MM.1S (cell line): Measurements from ENCODE around the gene TEKT2.

Source experiments
- DNase-seq: peaks from one replicate; pipeline ENCODE4 v3.0.0-alpha.2; 2015
- H2AFZ ChIP-seq: fragments of 300-600 bp; sonication (generic); 2 replicates; pipeline ENCODE4 v1.6.0; 2016; ENCODE audit warnings: antibody characterized with exemption, low read length
- H3F3A ChIP-seq: fragments of 300-600 bp; sonication (generic); 2 replicates; pipeline ENCODE4 v1.6.1; 2016; ENCODE audit warnings: mild to moderate bottlenecking, antibody characterized with exemption, low read length, moderate library complexity, mixed read lengths; ENCODE audit not compliant: insufficient read depth
- H3K27ac ChIP-seq: fragments of 300-600 bp; sonication (generic); 2 replicates; pipeline ENCODE4 v1.5.1; 2016; ENCODE audit warnings: mild to moderate bottlenecking, low read length
- H3K27me3 ChIP-seq: fragments of 300-600 bp; sonication (generic); replicated peaks from 2 replicates; pipeline ENCODE4 v1.6.0; 2016; ENCODE audit warnings: low read length; ENCODE audit not compliant: insufficient read depth
- H3K36me3 ChIP-seq: fragments of 300-600 bp; sonication (generic); replicated peaks from 2 replicates; pipeline ENCODE4 v1.6.1; 2016; ENCODE audit warnings: mild to moderate bottlenecking, low read length, mixed read lengths; ENCODE audit not compliant: insufficient read depth
- H3K4me1 ChIP-seq: fragments of 300-600 bp; sonication (generic); 2 replicates; pipeline ENCODE4 v1.6.1; 2016; ENCODE audit warnings: low read length, mixed read lengths
- H3K4me2 ChIP-seq: fragments of 300-600 bp; sonication (generic); 2 replicates; pipeline ENCODE4 v1.6.0; 2016; ENCODE audit warnings: low read depth, low read length
- H3K4me3 ChIP-seq: fragments of 300-600 bp; sonication (generic); 2 replicates; pipeline ENCODE4 v1.5.1; 2016; ENCODE audit warnings: low read length, mixed read lengths
- H3K79me2 ChIP-seq: fragments of 300-600 bp; sonication (generic); 2 replicates; pipeline ENCODE4 v1.6.1; 2016; ENCODE audit warnings: mixed run types, low read length, mixed read lengths
- H3K9ac ChIP-seq: fragments of 300-600 bp; sonication (generic); 2 replicates; pipeline ENCODE4 v1.6.1; 2016; ENCODE audit warnings: low read length, mixed read lengths
- H3K9me2 ChIP-seq: fragments of 300-600 bp; sonication (generic); replicated peaks from 2 replicates; pipeline ENCODE4 v1.6.1; 2016; ENCODE audit warnings: mild to moderate bottlenecking, low read length, mixed read lengths; ENCODE audit not compliant: insufficient read depth
- H3K9me3 ChIP-seq: fragments of 300-600 bp; sonication (generic); replicated peaks from 2 replicates; pipeline ENCODE4 v1.6.1; 2016; ENCODE audit warnings: mild to moderate bottlenecking, low read length, mixed read lengths; ENCODE audit not compliant: insufficient read depth
- H4K20me1 ChIP-seq: fragments of 300-600 bp; sonication (generic); 2 replicates; pipeline ENCODE4 v1.6.1; 2016; ENCODE audit warnings: mild to moderate bottlenecking, low read length, moderate library complexity, mixed read lengths; ENCODE audit not compliant: insufficient read depth
- CTCF ChIP-seq: fragments of 300-600 bp; sonication (generic); IDR thresholded peaks from 2 replicates; pipeline ENCODE4 v1.5.1; 2016; ENCODE audit warnings: antibody characterized with exemption, low read length, mixed read lengths
- EZH2 ChIP-seq: fragments of 300-600 bp; sonication (generic); optimal IDR thresholded peaks from 2 replicates; pipeline ENCODE3; 2017; ENCODE audit warnings: low read depth, mild to moderate bottlenecking, antibody characterized with exemption, low read length, mixed read lengths
- EZH2phosphoT487 ChIP-seq: fragments of 300-600 bp; sonication (generic); IDR thresholded peaks from 2 replicates; pipeline ENCODE4 v1.6.1; 2018; ENCODE audit warnings: antibody characterized with exemption, low read length

The TEKT2 gene

GRCh38 chr1:36125129-36125991 lies 41.5 kb downstream of the TEKT2 start, which contains the start of gene COL8A2:
TSS of gene COL8A2 (minus strand) at chr1:36125222. CDS start at chr1:36100242, 24,980 bp downstream.
- H3K79me2 ChIP-seq = no peaks in the 10 kb centered on the region
- no peak within 1 kb of the TSS for H3K4me3 ChIP-seq
- peaks cover 31% of the 10 kb centered on the region for H3K27me3 ChIP-seq
- H3K9me3 ChIP-seq = no peaks in the 10 kb centered on the region
- H3K36me3 ChIP-seq = no peaks in the 10 kb centered on the region
- no peak within 1 kb of the TSS for H3K27ac ChIP-seq
- DNase-seq = no peak
- H3K9ac ChIP-seq = no peak within 1 kb of the TSS
- TF ChIP-seq CTCF = no peak
- no peak for TF ChIP-seq EZH2phosphoT487
- no peak for TF ChIP-seq EZH2
- H3K4me1 ChIP-seq = no peaks in the 10 kb centered on the region
- no peaks in the 10 kb centered on the region for H4K20me1 ChIP-seq
- peak within 1 kb of the TSS; percentile 12; the same call in 1 of the 2 replicates for H3K4me2 ChIP-seq
- no peaks in the 10 kb centered on the region for H3F3A ChIP-seq
- no peak within 1 kb of the TSS for H2AFZ ChIP-seq
- H3K9me2 ChIP-seq = no peaks in the 10 kb centered on the region

- Histone ChIP-seq H3K4me2 (no peak overlapping the region), H3K27me3 (peaks cover 31% of the 10 kb centered on the region), H3K9me2 (no peaks in the 10 kb centered on the region), H3K9me3 (no peaks in the 10 kb centered on the region), H3K36me3 (no peaks in the 10 kb centered on the region), H4K20me1 (no peaks in the 10 kb centered on the region), H3F3A (no peaks in the 10 kb centered on the region), H3K9ac (no peak overlapping the region), H2AFZ (no peak overlapping the region), H3K79me2 (no peaks in the 10 kb centered on the region), H3K27ac (no peak overlapping the region), H3K4me1 (no peaks in the 10 kb centered on the region), H3K4me3 (no peak overlapping the region)
- no peak for DNase-seq
- TF ChIP-seq EZH2 (no peak), CTCF (no peak), EZH2phosphoT487 (no peak)
These were observed 42.3 kb downstream of the TEKT2 start for GRCh38 chr1:36126005-36126716.

- no peaks in the 10 kb centered on the region for H3K9me2 ChIP-seq
- no peak overlapping the region for H3K4me3 ChIP-seq
- H3K36me3 ChIP-seq = no peaks in the 10 kb centered on the region
- no peaks in the 10 kb centered on the region for H3K9me3 ChIP-seq
- H3K79me2 ChIP-seq = no peaks in the 10 kb centered on the region
- H3K27me3 ChIP-seq = peaks cover 31% of the 10 kb centered on the region
- H3F3A ChIP-seq = no peaks in the 10 kb centered on the region
- no peak overlapping the region for H2AFZ ChIP-seq
- no peak overlapping the region for H3K9ac ChIP-seq
- no peak overlapping the region for H3K4me2 ChIP-seq
- no peak for DNase-seq
- no peaks in the 10 kb centered on the region for H4K20me1 ChIP-seq
- no peaks in the 10 kb centered on the region for H3K4me1 ChIP-seq
- TF ChIP-seq CTCF (no peak), EZH2phosphoT487 (no peak), EZH2 (no peak)
- H3K27ac ChIP-seq = no peak overlapping the region
These were observed 43.1 kb downstream of the TEKT2 start for GRCh38 chr1:36126797-36127500.
